ENCODE measurements around the gene TBKBP1.

DNA sequence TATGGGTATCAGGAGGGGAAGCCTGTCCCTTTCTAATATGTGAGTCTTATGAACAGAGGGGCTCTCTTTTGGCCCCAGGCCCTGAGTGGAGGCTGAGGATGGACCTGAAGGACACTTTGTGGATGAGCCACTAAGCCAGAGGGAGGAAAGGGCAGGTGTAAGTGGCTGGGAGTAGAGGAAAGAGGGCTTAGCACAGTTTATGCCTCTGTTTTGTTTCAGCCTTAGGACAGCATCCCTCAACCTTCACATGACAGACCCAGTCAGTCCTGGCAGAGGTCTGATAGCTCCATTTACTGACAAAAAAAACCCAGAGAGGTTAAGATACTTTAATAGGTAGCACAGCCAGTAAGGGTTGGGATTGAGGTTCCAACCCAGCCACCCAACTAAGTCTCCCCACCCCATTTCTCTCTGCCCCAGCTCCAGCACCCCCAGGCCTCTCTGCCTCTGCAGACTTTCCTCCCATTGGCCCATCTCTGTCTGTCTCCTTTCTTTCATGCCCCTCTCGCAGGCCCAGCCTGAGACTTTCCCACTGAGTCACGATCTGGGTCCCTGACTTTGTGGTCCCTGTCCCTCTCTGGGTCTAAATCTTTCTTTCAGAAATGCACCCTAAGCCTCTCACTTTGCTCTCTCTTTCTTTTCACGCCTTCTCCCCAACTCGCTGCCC is 34.4 kb downstream of the TBKBP1 start:
- TF ChIP-seq MAFK (IDR thresholded peaks at IDR 0.05; ENCODE audit: low read length) (no peak), HCFC1 (IDR thresholded peaks at IDR 0.05; ENCODE audit: low read depth, low read length) (no peak), EP300 (IDR thresholded peaks at IDR 0.05; ENCODE audit: low read length) (no peak), TCF7 (IDR thresholded peaks at IDR 0.05; ENCODE audit: borderline replicate concordance) (no peak), RAD21 (CRISPR knock-in tag; conservative IDR thresholded peaks at IDR 0.05 in 1 of 2, IDR thresholded peaks at IDR 0.05 in 1 of 2) (no peak), EZH2 (IDR thresholded peaks at IDR 0.05; ENCODE audit: borderline replicate concordance, low read depth, low read length) (no peak), POLR2A (conservative IDR thresholded peaks at IDR 0.05) (no peak), HDAC2 (IDR thresholded peaks at IDR 0.05) (no peak)
- TF ChIP-seq, protein P1, sequence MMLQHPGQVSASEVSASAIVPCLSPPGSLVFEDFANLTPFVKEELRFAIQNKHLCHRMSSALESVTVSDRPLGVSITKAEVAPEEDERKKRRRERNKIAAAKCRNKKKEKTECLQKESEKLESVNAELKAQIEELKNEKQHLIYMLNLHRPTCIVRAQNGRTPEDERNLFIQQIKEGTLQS (IDR thresholded peaks at IDR 0.05) = no peak
- TF ChIP-seq, protein P1 (CRISPR knock-in tag; conservative IDR thresholded peaks at IDR 0.05) = no peak
- TF ChIP-seq, protein P2, sequence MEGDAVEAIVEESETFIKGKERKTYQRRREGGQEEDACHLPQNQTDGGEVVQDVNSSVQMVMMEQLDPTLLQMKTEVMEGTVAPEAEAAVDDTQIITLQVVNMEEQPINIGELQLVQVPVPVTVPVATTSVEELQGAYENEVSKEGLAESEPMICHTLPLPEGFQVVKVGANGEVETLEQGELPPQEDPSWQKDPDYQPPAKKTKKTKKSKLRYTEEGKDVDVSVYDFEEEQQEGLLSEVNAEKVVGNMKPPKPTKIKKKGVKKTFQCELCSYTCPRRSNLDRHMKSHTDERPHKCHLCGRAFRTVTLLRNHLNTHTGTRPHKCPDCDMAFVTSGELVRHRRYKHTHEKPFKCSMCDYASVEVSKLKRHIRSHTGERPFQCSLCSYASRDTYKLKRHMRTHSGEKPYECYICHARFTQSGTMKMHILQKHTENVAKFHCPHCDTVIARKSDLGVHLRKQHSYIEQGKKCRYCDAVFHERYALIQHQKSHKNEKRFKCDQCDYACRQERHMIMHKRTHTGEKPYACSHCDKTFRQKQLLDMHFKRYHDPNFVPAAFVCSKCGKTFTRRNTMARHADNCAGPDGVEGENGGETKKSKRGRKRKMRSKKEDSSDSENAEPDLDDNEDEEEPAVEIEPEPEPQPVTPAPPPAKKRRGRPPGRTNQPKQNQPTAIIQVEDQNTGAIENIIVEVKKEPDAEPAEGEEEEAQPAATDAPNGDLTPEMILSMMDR (IDR thresholded peaks at IDR 0.05 in 2 of 3, conservative IDR thresholded peaks at IDR 0.05 in 1 of 3; ENCODE audit: insufficient read depth in 2 of 3, low read depth in 1 of 3, low read length in 3 of 3) = no peak
- TF ChIP-seq, protein P3, sequence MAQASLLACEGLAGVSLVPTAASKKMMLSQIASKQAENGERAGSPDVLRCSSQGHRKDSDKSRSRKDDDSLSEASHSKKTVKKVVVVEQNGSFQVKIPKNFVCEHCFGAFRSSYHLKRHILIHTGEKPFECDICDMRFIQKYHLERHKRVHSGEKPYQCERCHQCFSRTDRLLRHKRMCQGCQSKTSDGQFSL (CRISPR knock-in tag; IDR thresholded peaks at IDR 0.05) = no peak
- TF ChIP-seq, protein P3 (tag; IDR thresholded peaks at IDR 0.05) = no peak
- TF ChIP-seq, protein P4, sequence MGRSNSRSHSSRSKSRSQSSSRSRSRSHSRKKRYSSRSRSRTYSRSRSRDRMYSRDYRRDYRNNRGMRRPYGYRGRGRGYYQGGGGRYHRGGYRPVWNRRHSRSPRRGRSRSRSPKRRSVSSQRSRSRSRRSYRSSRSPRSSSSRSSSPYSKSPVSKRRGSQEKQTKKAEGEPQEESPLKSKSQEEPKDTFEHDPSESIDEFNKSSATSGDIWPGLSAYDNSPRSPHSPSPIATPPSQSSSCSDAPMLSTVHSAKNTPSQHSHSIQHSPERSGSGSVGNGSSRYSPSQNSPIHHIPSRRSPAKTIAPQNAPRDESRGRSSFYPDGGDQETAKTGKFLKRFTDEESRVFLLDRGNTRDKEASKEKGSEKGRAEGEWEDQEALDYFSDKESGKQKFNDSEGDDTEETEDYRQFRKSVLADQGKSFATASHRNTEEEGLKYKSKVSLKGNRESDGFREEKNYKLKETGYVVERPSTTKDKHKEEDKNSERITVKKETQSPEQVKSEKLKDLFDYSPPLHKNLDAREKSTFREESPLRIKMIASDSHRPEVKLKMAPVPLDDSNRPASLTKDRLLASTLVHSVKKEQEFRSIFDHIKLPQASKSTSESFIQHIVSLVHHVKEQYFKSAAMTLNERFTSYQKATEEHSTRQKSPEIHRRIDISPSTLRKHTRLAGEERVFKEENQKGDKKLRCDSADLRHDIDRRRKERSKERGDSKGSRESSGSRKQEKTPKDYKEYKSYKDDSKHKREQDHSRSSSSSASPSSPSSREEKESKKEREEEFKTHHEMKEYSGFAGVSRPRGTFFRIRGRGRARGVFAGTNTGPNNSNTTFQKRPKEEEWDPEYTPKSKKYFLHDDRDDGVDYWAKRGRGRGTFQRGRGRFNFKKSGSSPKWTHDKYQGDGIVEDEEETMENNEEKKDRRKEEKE (IDR thresholded peaks at IDR 0.05; ENCODE audit: borderline replicate concordance in 1 of 2, control insufficient read depth in 1 of 2, low read depth in 2 of 2, low read length in 1 of 2) = no peak
